Measurements from ENCODE around the gene TBX19. TPM values are rescaled to one million over a fixed set of nuclear protein-coding genes. Genes with fewer than 3 reads are reported as not detected.
A peak's percentile ranks its signal among the peaks of the same experiment; 100 is the strongest.

TBX19 gene
- total RNA-seq, 1 donor from 2014 or later, result 2.0 TPM

GRCh38 chr1:168273575-168273974 is 7.1 kb upstream of the TBX19 start:
- peaks cover 8% of the 10 kb centered on the region for H3K9me3 Mint-ChIP-seq (ENCODE audit: low read depth)
- no peak for DNase-seq (ENCODE audit: low spot score, unreplicated experiment)
- H3K27ac Mint-ChIP-seq, result no peak overlapping the region
- H3K4me1 Mint-ChIP-seq (ENCODE audit: low read depth), result no peaks in the 10 kb centered on the region
- H3K36me3 Mint-ChIP-seq (ENCODE audit: insufficient read depth), result peaks cover 10% of the 10 kb centered on the region
- no peaks in the 10 kb centered on the region for H3K27me3 Mint-ChIP-seq
- H3K4me3 Mint-ChIP-seq (ENCODE audit: low read depth), result no peak overlapping the region
- no peak for TF ChIP-seq CTCF (IDR thresholded peaks at IDR 0.05; ENCODE audit: unreplicated experiment)

- no peaks in the 10 kb centered on the region for H3K27me3 Mint-ChIP-seq
- no peak for TF ChIP-seq CTCF (IDR thresholded peaks at IDR 0.05; ENCODE audit: unreplicated experiment)
- no peak for DNase-seq (ENCODE audit: low spot score, unreplicated experiment)
- peaks cover 8% of the 10 kb centered on the region for H3K9me3 Mint-ChIP-seq (ENCODE audit: low read depth)
- H3K4me1 Mint-ChIP-seq (ENCODE audit: low read depth), result no peaks in the 10 kb centered on the region
- H3K27ac Mint-ChIP-seq, result no peak overlapping the region
- H3K36me3 Mint-ChIP-seq (ENCODE audit: insufficient read depth), result peaks cover 5% of the 10 kb centered on the region
- no peak overlapping the region for H3K4me3 Mint-ChIP-seq (ENCODE audit: low read depth)
Measured at GRCh38 chr1:168279253-168279652, 1.4 kb upstream of the TBX19 start.

GRCh38 chr1:168281603-168282325 is 1.1 kb downstream of the TBX19 start:
- no peak overlapping the region for H3K27ac Mint-ChIP-seq
- peaks cover 2% of the 10 kb centered on the region for H3K36me3 Mint-ChIP-seq (ENCODE audit: insufficient read depth)
- no peak for DNase-seq (ENCODE audit: low spot score, unreplicated experiment)
- H3K4me3 Mint-ChIP-seq (ENCODE audit: low read depth), result no peak overlapping the region
- peaks cover 9% of the 10 kb centered on the region for H3K4me1 Mint-ChIP-seq (ENCODE audit: low read depth)
- peaks cover 5% of the 10 kb centered on the region for H3K9me3 Mint-ChIP-seq (ENCODE audit: low read depth)
- H3K27me3 Mint-ChIP-seq, result no peaks in the 10 kb centered on the region
- no peak for TF ChIP-seq CTCF (IDR thresholded peaks at IDR 0.05; ENCODE audit: unreplicated experiment)

- Mint-ChIP-seq H3K27me3 (no peaks in the 10 kb centered on the region), H3K4me1 (ENCODE audit: low read depth) (peaks cover 9% of the 10 kb centered on the region), H3K9me3 (ENCODE audit: low read depth) (no peaks in the 10 kb centered on the region), H3K4me3 (ENCODE audit: low read depth) (no peak overlapping the region), H3K36me3 (ENCODE audit: insufficient read depth) (no peaks in the 10 kb centered on the region), H3K27ac (peak overlapping the region; percentile 80)
- no peak for TF ChIP-seq CTCF (IDR thresholded peaks at IDR 0.05; ENCODE audit: unreplicated experiment)
- DNase-seq (ENCODE audit: low spot score, unreplicated experiment), result no peak
Measured at GRCh38 chr1:168285521-168285790, 4.8 kb downstream of the TBX19 start.

GRCh38 chr1:168285971-168286927 is 5.6 kb downstream of the TBX19 start:
- Mint-ChIP-seq H3K27me3 (no peaks in the 10 kb centered on the region), H3K4me1 (ENCODE audit: low read depth) (peaks cover 9% of the 10 kb centered on the region), H3K27ac (no peak overlapping the region), H3K4me3 (ENCODE audit: low read depth) (no peak overlapping the region), H3K36me3 (ENCODE audit: insufficient read depth) (no peaks in the 10 kb centered on the region), H3K9me3 (ENCODE audit: low read depth) (no peaks in the 10 kb centered on the region)
- no peak for DNase-seq (ENCODE audit: low spot score, unreplicated experiment)
- TF ChIP-seq CTCF (IDR thresholded peaks at IDR 0.05; ENCODE audit: unreplicated experiment), result no peak

All from progenitor cell of endocrine pancreas (in vitro differentiated cells).